Fibroblast of skin of right quadriceps (primary cell): ENCODE measurements around the gene MT1B.
"Not testable (repeated sequence)": the region's sequence is repeated elsewhere in the genome, so short reads cannot be mapped to it uniquely, and the experiment has no call there.

ENCODE experiments used
- DNase-seq: peaks from one replicate; pipeline ENCODE4 v3.0.0-alpha.2; 2013

Gene MT1B

DNA sequence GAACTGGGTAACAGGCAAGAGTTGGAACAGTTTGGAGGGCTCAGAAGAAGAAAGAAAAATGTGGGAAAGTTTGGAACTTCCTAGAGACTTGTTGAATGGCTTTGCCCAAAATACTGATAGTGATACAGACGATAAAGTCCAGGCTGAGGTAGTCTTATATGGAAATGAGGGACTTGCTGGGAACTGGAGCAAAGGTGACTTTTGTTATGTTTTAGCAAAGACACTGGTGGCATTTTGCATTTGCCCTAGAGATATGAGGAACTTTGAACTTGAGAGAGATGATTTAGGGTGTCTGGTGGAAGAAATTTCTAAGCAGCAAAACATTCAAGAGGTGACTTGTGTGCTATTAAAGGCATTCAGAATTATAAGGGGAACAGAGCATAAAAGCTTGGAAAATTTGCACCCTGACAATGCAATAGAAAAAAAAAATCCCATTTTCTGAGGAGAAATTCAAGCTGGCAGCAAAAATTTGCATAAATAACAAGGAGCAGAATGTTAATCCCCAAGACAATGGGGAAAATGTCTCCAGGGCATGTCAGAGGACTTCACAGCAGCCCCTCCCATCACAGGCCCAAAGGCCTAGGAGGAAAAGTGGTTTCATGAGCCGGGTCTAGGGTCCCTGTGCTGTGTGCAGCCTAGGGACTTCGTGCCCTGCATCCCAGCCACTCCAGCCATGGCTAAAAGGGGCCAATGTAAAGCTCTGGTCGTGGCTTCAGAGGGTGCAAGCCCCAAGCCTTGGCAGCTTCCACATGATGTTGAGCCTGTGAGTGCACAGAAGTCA is 29.8 kb upstream of the MT1B start:
- DNase-seq, result not testable (repeated sequence)

DNA sequence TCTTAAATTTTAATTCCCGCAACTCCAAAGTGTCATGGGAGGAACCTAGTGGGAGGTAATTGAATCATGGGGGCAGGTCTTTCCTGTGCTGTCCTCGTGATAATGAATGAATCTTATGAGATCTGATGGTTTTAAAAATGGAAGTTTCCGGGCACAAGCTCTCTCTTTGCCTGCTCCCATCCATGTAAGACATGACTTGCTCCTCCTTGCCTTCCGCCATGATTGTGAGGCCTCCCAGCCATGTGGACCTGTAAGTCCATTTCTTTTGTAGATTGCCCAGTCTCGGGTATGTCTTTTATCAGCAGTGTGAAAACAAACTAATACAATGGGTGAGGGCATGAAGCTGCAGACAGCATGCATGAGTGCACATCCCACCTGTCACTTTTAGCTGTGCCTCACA is 28.5 kb upstream of the MT1B start:
- not testable (repeated sequence) for DNase-seq

DNA sequence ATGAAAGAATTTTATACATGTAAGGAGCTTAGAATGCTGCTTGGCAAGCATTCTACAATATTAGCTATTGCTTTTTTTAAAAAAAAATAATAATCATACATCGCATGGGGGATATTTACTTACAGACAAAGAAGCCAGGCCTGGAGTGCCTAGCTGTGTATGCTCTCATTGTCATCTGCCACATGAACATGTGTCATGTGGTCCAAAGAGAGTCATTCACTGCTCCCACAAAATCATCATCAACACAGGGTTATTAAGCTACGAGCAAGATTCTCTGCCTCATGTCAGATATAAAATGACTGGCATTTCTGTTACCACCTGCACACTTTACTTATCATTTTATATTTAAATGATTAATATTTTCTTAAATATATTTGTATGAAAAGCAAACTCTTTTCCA is 28.0 kb upstream of the MT1B start:
- DNase-seq, result no peak

- DNase-seq, result peak; percentile 84
These were observed 26.3 kb upstream of the MT1B start, which contains the start of gene MT1E for GRCh38 chr16:56625140-56625942. MT1E (plus strand) TSS chr16:56625781; CDS start chr16:56625852, 71 bp downstream.

DNA sequence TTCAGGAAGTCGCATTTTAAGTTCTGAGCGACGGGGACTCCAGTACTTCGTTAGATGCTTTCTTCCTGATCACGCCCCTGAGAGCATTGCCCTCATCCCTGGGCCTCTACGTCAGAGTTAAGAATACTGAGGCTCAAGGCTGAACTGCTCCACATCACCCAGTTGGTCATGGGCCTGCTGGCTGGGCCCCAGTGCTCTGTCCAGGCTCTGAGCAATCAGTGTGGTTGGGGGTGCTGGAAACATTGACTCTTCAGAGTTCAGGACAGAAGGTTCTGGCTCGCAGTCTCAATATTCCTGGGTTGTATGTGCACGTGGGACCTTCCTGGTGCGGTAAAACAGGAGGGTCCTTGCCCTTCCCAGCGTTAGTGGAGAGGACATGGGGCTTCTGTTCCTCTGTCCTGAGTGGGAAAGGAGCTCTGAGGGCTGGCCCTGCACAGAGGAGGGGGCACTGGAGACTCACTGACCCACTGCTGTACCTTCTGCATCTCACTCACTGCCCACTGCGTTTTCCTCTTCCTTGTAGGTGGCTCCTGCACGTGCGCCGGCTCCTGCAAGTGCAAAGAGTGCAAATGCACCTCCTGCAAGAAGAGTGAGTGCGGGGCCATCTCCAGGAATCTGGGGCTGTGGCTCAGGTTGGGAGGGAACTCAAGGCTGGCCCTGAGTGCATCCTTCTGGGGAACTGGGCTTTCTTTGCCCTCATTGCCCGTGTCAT is 25.6 kb upstream of the MT1B start:
- DNase-seq, result peak; percentile 60

DNA sequence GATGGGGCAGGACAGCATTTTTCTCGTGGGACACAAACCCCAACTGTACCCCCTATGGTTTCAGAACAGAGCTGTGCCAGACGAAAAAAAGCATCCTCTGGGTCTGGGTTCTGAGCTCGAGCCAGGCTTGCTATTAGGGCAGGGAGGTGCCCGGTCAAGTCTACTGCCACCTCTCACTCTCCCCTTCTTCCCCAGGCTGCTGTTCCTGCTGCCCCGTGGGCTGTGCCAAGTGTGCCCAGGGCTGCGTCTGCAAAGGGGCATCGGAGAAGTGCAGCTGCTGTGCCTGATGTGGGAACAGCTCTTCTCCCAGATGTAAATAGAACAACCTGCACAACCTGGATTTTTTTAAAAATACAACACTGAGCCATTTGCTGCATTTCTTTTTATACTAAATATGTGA is 25.0 kb upstream of the MT1B start:
- no peak for DNase-seq

- no peak for DNase-seq
These were observed 23.0 kb upstream of the MT1B start for GRCh38 chr16:56628486-56629350.

GRCh38 chr16:56629531-56629930 is 22.2 kb upstream of the MT1B start:
- DNase-seq, result no peak

- no peak for DNase-seq
These were observed 21.6 kb upstream of the MT1B start for GRCh38 chr16:56630134-56630533.

DNA sequence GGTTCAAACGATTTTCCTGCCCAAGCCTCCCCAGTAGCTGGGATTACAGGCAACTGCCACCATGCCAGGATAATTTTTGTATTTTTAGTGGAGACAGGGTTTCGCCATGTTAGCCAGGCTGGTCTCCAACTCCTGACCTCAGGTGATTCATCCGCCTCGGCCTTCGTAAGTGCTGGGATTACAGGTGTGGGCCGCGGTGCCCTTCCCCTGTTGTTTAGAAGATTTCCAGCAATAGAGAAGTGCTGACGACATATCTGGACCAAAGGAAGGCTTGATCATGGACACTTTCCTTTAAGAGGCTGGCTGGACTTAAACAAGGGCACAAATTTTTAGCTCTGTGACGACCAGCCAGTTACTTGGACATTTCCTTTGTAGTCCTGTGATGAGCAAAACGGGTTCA is 20.5 kb upstream of the MT1B start:
- DNase-seq, result no peak

GRCh38 chr16:56631832-56632155 is 19.9 kb upstream of the MT1B start:
- no peak for DNase-seq

DNA sequence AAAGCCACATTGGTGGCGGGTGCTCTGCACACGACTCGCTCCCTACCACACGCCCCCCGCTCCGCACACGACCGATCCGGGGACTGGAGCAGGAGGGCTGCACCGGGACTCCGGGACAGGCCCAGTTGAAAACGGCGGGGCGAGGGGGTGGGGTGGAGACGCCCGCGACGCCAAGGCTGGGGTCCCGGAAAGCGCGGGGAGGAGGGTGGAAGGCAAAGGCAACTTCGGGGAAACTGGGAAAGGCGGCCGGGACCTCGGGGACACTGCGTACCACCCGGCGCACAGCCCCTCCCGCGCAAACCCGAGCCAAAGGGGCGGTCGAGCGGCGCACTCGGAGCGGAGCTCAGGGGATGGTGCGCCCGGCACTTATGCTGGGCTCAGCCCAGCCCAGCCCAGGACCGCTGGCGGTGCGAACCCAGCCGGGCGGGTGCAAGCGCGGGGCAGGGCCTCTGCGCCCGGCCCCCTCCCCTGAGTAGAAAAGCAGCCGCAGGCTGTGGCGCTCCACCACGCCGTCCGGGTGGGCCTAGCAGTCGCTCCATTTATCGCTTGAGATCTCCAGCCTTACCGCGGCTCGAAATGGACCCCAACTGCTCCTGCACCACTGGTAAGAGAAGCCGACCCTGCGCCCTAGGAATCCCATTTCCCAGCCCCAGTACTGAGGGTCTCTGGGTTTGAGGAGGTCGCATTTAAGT is 19.4 kb upstream of the MT1B start, which contains the start of gene MT1M:
MT1M (plus strand) TSS at position 504 of the 692 bp plus-strand sequence; CDS start at position 577, 73 bp downstream.
- no peak for DNase-seq

GRCh38 chr16:56632848-56633365 is 18.8 kb upstream of the MT1B start:
- no peak for DNase-seq

DNA sequence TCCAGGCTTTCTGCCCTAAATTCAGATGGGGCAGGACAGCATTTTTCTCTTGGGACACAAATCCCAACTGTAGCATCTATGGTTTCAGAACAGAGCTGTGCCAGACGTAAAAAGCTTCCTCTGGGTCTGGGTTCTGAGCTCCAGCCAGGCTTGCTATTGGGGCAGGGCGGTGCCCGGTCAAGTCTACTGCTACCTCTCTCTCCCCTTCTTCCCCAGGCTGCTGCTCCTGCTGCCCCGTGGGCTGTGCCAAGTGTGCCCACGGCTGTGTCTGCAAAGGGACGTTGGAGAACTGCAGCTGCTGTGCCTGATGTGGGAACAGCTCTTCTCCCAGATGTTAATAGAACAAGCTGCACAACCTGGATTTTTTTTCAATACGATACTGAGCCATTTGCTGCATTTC is 18.2 kb upstream of the MT1B start:
- DNase-seq, result no peak

DNA sequence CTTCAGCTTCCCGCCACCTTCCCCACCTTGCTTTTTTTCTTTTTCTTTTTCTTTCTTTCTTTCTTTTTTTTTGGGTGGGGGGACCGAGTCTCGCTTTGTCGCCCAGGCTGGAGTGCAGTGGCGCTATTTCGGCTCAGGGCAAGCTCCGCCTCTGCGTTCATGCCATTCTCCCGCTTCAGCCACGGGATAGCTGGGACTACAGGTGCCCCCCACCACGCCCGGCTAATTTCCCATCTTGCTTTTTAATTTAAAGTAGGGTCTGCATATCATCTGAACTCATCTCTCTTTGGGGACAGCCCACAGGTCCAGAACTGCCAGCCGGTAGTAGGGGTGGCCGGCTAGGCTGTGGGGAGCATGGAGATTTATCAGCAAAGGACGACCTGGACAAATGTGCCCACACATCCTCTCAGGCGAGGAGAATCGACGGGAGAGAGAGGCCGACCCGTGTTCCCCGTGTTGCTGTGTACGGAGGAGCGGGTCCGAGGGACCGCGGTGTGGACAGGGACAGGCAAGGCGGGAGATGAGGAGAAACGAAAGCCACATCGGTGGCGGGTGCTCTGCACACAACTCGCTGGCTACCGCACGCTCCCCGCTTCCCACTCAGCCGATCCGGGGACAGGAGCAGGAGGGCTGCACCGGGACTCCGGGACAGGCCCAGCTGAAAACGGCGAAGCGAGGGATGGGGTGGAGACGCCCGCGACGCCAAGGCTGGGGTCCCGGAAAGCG is 16.8 kb upstream of the MT1B start:
- DNase-seq, result no peak

DNA sequence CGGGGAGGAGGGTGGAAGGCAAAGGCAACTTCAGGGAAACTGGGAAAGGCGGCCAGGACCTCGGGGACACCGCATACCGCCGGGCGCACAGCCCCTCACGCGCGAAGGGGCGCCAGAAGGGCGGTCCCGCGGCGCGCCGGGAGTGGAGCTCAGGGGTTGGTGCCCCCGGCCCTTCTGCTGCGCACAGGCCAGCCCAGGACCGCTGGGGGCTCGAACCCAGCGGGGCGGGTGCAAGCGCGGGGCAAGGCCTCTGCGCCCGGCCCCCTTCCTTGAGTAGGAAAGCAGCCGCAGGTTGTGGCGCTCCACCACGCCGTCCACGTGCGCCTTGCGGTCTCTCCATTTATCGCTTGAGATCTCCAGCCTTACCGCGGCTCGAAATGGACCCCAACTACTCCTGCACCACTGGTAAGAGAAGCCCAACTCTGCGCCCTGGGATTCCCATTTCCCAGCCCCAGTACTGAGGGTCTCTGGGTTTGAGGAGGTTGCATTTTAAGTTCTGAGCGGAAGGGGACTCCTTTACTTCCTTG is 16.2 kb upstream of the MT1B start:
- DNase-seq, result no peak

DNA sequence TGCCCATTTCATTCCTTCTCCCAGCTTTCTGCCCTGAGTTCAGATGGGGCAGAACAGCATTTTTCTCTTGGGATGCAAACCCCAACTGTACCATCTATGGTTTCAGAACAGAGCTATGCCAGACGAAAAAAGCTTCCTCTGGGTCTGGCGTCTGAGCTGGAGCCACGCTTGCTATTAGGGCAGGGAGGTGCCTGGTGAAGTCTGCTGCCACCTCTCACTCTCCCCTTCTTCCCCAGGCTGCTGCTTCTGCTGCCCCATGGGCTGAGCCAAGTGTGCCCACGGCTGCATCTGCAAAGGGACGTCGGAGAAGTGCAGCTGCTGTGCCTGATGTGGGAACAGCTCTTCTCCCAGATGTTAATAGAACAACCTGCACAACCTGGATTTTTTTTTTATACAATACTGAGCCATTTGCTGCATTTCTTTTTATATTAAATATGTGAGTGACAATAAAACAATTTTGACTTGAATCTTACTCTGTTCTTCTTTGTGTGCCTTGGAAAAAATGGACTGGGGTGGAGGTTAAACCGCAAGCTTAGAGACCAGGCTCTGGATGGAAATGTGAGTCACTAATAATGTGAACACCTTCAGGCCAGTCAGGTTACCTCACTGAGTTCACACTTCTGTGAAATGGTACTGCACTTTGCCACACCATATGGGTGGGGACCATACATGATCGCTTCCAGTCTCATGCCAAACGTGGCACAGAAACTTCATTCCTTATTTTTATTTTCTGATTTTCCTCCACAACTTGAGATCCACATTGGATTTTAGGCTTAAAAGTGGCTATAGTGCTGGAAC is 14.9 kb upstream of the MT1B start:
- DNase-seq, result no peak

GRCh38 chr16:56637814-56638750 is 13.6 kb upstream of the MT1B start, which contains the start of gene MT1A:
MT1A (plus strand) TSS chr16:56638666; CDS start chr16:56638739, 73 bp downstream.
- DNase-seq, result no peak

DNA sequence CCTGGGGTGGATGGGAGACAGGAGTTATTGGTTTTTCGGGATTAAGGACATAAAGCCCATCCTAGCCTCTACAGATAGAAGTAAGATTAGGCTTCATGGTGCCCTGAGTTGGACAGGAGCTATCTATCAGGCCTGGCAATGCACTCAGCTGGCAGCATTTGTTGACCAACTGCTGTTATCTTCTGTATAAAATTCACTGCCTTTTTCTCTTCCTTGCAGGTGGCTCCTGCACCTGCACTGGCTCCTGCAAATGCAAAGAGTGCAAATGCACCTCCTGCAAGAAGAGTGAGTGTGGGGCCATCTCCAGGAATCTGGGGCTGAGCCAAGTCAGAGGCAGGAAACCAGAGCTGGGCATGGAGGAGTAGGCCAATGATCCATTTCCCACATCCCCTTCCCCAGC is 12.6 kb upstream of the MT1B start:
- DNase-seq, result no peak
